NCI-H748 (cell line): ENCODE data around the gene PTGR1.
"Not testable (repeated sequence)": the region's sequence is repeated elsewhere in the genome, so short reads cannot be mapped to it uniquely, and the experiment has no call there.

Experiments
- DNase-seq: peaks from one replicate; lab custom pipeline; 2025; ENCODE audit not compliant: unreplicated experiment; lab: John Stamatoyannopoulos, UW

PTGR1 gene

GRCh38 chr9:111599092-111599954 is at the start of gene PTGR1:
Gene PTGR1 (minus strand): TSS chr9:111599647. CDS start chr9:111597422, 2,225 bp downstream.
- no peak for DNase-seq

DNA sequence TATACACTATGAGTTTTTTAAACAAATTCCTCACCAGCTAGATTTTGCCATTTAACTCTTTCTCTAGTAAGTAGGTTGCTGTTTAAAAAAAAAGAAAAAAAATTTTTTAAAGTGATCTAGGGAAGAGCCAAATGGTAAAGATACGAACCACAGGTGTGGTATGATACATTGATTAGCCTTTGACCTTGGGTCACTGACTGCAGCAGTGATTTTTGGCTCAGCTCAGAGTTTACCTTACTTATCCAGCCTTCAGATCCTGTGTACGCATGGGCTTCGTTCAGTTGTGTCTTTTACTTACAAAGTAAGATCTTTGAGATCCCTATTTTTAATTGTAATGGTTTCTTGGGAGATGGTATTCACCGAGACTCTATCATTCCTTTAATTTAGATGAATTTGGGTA is 49.6 kb upstream of the PTGR1 start:
- DNase-seq: no peak

GRCh38 chr9:111648066-111648465 is 48.6 kb upstream of the PTGR1 start:
- no peak for DNase-seq

- DNase-seq: no peak
These were observed 47.0 kb upstream of the PTGR1 start for GRCh38 chr9:111646417-111646816.

DNA sequence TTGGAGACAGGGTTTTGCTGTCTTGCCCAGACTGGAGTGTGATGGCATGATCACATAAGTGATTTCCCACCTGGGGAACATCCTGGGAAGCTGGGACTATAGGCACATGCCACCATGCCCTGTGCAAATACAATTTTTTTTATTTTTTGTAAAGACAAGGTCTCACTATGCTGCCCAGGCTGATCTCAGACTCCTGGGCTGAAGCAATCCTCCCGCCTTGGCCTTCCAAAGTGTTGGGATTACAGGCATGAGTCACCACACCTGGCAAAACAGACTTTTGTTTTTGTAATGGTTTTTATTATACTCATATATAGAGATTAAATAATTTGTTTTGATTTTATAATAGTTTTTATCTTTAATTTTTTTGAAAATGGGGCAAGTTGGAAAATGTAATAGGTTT is 46.4 kb upstream of the PTGR1 start:
- no peak for DNase-seq

DNA sequence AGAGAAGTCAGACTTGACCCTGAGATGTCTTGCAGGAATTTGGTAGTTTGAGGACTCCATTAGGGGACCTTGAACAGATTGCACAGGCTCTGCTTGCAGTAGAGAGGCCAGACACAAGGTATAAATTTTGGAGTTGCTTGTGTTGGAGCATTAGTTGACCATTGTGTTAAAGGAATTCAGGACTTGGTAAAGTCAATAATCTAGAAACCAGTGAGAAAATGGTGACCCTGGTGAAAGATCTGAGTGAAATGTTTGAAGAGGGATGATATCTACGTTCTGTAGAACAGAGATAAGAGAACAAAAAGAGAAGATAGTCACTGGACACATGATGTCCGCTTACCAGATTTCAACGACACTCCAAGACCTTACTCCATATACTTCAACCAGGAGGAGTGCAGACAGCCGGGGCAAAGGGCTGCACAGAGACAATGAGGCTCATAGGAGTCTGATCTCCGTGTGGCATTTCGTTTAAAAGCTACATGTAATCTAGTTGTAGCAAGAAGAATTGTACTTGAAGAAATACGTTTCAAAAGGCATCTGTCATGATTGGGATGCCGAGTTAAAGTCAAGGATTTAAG is 44.8 kb upstream of the PTGR1 start:
- no peak for DNase-seq

- no peak for DNase-seq
These were observed 38.0 kb upstream of the PTGR1 start for GRCh38 chr9:111637421-111637950.

DNA sequence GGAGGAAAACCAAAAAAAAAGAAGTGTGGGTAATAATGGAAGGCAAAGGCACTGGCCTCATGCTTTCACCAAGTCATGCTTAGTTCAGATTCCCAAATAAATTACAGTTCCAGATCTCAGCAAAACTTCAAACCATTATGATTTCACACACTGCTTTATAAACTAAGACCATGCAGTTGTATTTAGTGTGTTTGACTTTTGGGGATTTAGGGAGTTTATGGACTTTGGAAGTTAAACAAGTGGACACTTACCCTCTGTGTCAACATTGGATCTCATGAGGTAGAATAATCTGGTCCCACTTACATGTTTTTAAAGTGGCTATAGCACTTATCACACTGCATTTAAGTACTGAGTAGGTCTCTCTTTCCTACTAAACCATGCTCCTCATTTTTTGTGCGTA is 35.4 kb upstream of the PTGR1 start:
- no peak for DNase-seq

GRCh38 chr9:111633389-111633736 is 33.9 kb upstream of the PTGR1 start:
- DNase-seq: no peak

- DNase-seq: no peak
These were observed 33.4 kb upstream of the PTGR1 start for GRCh38 chr9:111632695-111633388.

- no peak for DNase-seq
These were observed 32.6 kb upstream of the PTGR1 start for GRCh38 chr9:111632060-111632459.

- DNase-seq: peak; percentile 99
These were observed 31.9 kb upstream of the PTGR1 start, which contains the start of gene DNAJC25 for GRCh38 chr9:111631214-111631971. Gene DNAJC25 (plus strand): TSS chr9:111631334. CDS start chr9:111631408, 74 bp downstream.

DNA sequence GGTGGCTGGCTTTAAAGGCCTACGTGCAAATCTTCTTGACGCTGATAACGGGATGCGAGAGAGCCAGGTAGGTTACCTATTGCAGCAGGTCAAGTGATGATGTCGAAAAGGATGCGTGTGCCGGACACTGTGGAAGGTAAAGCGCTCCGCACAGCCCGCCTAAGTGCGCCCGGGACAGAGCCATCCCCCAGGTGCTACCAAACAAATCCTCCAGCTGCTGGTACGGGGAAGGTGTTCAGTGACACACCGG is 31.4 kb upstream of the PTGR1 start:
- no peak for DNase-seq

DNA sequence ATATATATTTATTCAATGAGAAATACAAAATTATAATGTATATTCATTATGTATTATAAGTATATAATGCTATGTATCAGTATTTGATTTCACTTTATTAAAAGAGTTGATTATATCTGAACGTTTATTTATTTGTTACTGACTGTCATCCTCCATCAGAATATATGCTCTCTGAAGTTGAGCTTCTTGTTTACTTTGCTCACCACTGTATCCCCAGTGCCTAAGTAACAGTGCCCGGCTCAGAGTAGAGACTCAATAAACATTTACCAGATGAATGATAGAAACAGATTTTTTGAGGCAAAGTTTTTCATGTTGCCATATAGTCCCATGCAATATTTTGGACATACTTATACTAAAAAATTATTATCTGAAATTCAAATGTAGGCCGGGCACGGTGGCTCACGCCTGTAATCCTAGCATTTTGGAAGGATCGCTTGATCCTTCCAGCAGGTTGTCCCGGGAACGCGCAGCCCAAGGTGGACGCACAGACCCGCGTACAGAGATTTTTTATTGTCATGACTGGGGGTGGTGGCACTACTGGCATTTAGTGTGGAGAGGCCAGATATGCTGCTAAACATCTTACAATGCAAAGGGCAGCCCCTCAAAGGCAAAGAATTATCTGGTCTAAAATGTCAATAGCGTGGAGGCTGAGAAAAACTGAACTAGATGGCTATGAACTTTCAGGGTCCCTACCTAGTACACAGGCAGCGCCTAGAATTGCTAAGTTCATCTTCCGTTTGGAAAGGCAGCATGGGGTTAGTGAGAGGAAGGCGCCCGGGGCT is 30.9 kb upstream of the PTGR1 start:
- DNase-seq: peak; percentile 43

GRCh38 chr9:111628411-111628810 is 29.0 kb upstream of the PTGR1 start:
- no peak for DNase-seq

GRCh38 chr9:111627260-111627963 is 28.0 kb upstream of the PTGR1 start:
- no peak for DNase-seq

GRCh38 chr9:111622626-111623025 is 23.2 kb upstream of the PTGR1 start:
- DNase-seq: no peak

GRCh38 chr9:111621895-111622480 is 22.5 kb upstream of the PTGR1 start:
- DNase-seq: peak; percentile 33

- DNase-seq: not testable (repeated sequence)
These were observed 17.9 kb upstream of the PTGR1 start for GRCh38 chr9:111617349-111617748.
